DMS53 treated with DMSO at 0.1 percent for 48 hours (cell line): ENCODE measurements around the gene PPP1R1B.
"Not testable (repeated sequence)": the region's sequence is repeated elsewhere in the genome, so short reads cannot be mapped to it uniquely, and the experiment has no call there.

ENCODE experiments used
- DNase-seq: peaks from one replicate; lab custom pipeline; 2025; ENCODE audit not compliant: unreplicated experiment; lab: John Stamatoyannopoulos, UW

PPP1R1B gene

DNA sequence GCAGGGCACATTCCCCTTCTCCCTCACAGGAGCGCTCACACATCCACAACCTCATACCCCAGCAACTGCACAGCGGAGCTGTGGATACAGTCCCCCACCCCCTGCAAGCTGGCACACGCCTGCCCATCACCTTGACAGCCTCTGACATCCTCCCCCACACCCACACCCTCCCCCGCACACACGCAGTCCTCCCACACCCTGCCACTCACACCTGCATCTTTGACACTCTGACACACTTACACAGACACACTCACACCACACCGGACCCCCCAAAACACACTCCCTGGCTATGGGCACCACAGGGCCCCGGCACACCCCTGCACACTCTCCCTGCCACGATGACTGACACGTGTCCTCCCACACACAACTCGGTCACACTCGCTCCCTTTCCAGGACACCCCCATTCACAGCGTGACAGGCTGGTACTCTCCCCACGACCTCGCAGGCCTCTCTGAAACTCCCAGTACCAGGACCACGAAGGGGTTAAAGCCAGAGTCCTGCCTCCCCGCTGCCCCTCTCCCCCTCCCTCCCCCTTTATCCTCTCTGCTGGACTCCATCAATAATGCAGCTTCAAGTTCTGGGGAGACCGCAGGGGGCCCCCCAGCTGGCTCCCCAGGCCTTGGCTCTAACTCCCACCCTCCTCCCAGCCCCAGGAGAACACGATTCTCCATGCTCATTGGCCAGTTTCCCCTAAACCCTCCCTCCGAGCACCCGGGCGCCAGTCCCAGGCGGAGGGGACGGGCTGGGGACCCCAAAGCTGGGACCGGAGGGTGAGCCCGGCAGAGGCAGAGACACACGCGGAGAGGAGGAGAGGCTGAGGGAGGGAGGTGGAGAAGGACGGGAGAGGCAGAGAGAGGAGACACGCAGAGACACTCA lies at the start of gene PPP1R1B:
Gene PPP1R1B (plus strand): TSS at position 782 of the 876 bp plus-strand sequence. CDS start 441 bp downstream, outside the sequence.
- no peak for DNase-seq

DNA sequence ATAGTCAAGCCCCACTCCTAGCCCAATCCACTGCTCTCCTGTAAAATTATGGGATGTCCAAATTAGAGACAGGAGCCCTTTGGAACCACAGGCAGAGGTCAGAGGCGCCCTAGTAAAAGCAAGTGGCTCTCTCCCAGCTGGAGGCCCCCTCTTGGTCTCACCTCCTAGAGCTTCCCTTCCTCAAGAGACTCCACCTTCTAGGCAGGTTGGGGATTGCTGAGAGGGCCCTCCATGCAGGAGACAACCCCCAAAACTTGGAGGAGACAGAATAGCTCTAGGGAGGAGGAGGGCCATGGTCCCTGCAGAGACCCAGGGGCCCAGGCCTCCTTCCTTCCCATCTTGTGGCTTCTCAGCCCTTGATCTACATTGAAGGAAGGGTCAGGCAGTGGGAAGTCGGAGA lies 48.5 kb upstream of the PPP1R1B start:
- DNase-seq = no peak

DNA sequence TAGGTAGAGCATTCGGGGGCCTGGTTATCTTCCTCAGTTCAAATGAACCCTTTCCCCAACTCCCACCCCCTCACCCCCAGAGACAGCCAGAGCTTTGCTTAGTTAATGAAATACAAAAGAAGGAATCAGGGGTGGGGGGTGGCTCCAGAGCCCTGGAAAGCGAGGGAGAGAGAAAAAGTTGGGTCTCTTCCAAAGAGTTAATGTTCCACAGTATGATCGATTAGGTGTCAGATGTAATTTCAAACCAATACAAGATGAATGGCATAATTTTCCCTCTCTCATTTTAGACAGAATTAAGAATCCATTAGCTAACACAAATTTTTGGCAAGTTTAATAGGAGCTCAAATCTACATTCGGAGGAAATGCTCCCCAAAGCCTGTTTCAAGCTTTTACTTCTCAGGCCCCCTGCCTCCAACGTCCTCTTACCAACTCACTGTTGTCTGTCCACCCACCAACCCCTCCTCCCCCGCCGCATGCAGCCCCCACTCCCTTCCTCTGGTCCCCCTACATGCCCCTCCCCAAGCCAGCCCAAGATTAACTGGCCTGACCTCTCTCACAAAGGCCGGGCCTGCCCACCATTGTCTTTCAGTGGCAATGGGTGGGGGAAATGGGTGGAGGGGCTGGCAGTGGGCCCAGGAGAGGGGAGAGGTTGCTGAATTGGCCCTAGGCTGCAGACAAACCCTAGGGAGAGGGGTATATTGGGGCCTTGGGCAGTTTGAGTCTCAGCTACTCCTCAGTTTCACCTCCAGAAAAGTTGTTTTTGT lies 47.3 kb upstream of the PPP1R1B start:
- no peak for DNase-seq

DNA sequence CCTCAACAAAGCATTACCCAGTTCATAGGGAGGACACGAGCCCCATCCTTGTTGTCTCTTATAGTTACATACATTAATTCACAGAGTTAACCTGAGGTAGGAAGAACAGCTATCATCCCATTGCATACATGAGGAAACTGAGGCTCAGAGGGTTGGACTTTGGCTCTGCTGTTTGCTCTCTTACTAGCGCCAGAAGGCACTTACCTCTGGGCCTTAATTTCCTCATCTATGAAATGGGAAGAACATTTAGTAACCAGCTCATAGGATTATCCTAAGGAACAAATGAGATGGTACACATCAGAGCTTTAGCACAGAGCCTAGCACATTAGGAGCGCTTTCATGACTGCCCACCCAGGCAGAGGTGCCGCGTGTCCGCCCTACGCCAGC lies 46.7 kb upstream of the PPP1R1B start:
- DNase-seq = no peak

DNA sequence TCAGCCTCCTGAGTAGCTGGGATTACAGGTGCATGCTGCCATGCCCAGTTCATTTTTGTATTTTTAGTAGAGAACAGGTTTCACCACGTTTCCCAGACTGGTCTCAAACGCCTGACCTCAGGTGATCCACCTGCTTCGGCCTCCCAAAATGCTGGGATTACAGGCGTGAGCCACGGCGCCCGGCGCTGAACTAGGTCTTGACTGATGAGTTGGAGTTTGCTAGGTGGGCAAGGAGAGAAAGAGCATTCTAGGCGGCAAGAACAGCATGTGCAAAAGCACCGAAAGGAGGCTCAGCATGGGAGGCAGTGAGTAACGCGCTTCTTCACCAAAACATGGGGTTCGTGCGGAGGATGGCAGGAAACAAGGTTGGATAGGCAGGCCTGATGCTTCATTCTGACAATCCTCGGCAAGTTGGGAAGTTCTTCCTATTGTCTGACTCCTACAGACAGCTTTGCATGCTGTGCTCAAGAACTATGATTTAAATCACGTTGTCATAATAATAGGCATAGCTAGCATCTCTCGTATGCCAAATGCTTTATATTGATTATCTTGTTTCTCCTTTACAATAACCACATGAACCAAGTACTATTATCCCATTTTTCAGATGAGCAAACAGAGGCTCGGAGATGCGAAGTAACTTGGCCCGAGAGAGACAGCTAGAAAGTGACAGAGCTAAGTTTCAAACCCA lies 45.5 kb upstream of the PPP1R1B start:
- DNase-seq = no peak

DNA sequence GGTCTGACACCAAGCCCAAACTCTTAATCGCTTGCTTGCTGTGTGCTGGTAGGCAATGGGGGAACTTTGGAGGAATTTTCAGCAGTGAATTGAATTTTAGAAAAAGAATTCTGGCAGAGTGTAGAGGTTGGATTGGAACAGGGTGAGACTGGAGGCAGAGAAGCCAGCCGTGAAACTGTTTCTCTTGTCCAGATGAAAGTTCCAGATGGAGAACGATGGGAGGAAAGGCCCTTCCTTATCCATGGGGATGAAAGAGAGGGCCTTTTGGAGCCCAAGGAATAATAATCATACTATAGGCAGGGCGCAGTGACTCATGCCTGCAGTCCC lies 45.0 kb upstream of the PPP1R1B start:
- DNase-seq = no peak

DNA sequence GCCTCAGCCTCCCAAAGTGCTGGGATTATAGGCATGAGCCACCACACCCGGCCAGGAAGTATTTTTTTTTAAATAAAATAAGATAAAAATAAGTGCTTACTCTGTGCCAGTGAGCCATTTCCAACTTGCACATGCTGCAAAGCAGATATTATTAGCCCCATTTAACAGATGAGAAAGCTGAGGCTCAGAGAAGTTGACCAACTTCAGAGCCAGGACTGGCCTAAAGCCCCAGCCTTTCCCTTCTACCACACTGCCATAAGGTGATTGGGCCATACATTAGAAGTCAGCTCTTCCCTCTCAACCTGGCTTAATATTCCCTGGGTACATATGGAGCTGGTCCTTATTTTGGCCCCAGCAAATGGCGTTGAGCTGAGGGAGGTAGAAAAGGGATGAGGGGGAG lies 44.1 kb upstream of the PPP1R1B start:
- no peak for DNase-seq

DNA sequence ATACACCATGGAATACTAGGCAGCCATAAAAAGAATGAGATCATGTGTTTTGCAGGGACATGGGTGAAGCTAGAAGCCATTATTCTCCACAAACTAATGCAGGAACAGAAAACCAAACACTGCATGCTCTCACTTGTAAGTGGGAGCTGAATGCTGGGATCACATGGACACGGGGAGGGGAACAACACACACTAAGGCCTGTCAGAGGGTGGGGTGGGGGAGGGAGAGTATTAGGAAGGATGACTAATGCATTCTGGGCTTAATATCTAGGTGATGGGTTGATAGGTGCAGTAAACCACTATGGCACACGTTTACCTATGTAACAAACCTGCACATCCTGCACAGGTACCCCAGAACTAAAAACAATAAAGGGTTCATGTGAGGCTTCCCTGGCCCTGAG lies 36.6 kb upstream of the PPP1R1B start:
- DNase-seq = not testable (repeated sequence)

DNA sequence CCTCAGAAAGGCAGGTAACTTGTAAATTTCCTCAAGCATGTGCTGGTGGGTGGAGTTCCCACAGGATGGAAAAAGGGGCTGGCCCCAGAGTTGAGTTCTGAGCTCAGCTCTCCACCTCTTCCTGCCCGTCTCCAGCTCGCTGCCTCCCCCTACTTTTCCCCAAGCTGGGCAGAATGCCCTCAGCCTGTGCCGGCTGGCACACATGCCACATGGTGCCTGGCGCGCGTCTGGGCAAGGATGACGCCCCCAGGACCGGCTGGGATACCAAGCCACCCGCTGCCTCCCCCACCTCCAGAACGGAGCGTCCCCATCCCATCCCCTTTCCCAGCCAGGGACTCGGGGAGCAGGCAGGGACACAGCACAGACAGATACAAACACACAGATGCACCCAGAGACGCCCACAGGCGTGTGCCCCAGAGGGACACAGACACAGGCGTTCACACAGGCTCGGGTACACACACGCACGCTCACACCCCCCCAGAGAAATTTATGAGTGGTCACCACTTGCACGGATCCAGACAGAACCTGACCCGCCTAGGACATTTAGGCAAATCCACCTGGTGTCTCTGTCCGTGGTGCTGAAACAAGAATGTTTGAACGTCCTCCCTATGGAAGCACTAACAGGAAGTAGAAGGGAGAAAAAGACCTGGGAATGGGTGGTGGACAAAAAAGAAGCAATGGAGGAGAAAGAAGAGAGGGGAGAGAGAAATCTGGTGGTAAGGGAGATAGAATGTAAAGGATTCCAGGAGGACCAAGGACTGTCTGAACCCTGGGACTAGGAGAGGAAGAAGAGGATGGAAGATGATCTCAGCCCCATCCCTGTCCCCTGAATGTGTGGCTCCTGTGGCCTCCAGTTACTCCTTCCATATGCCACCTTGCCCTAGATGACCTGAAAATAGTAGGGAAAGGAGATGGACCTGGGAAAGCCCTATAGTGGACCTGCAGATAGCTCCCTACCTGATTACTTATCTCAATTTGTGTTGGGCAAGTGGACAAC lies 34.5 kb upstream of the PPP1R1B start:
- DNase-seq = peak; percentile 34

DNA sequence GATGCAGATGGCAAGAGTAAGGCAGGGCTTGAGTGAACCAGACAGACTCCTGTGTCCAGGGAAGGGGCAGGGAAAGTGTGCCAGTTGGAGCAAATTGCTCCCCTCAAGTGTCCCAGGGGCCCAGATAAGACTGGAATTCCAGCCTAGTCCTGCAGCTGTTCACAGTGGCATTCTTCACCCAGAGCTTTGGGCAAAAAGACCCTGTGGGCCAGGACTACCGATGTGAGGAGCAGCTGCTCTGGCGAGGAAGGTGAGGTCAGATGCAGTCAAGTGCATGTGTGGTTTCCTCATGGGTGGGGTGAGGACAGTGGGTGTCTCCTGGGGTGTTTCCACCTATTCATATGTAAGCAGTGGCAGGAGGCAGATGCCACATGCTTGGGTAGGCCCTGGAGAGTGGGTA lies 33.4 kb upstream of the PPP1R1B start:
- DNase-seq = no peak

DNA sequence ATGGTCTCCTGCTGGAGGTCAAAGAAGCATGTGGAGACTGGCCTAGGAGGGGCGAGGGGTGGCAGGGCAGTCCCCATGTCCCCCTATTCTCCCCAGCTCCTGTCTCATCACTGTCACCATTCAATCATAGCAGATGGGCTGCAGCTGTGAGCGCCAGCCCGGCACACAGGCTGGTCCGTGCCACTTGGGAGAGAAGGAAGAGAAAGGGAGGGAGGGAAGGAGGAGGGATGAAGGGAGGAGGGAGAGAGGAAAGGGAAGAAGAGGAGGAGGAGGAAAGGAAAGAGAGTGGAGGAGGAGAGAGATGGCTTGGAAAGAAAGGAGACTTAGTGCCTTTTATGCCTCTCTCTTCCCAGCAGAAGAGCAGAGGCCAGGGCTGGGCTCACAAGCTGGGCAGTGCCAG lies 31.5 kb upstream of the PPP1R1B start:
- DNase-seq = no peak

DNA sequence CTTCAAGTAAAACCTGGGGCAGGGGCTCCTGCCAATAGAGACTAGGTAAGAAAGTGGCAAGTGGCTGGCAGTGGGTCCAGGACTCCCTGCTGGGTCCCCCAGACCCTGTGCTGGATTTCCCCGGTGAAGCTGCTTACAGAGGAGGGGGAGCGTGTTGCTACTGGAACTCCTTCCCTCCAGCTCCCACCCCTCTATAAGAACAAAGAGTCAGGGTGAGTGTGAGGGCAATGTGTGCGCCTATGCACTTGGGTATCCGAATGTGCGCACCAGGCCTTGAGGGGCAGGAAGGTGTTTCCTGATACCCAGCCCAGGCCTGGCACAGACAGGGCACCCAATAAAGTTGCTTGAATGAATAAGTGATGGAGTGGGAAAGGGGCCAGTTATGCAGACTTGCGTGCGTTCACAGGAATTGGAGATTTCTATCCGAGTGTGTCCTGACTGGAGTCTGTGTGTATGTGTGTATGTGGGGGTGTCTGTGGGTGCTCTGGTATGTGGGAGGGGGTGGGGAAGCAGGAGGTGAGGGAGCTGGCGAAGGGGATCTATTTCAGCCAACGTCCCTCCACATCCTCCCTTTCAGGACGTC lies 30.7 kb upstream of the PPP1R1B start:
- no peak for DNase-seq

DNA sequence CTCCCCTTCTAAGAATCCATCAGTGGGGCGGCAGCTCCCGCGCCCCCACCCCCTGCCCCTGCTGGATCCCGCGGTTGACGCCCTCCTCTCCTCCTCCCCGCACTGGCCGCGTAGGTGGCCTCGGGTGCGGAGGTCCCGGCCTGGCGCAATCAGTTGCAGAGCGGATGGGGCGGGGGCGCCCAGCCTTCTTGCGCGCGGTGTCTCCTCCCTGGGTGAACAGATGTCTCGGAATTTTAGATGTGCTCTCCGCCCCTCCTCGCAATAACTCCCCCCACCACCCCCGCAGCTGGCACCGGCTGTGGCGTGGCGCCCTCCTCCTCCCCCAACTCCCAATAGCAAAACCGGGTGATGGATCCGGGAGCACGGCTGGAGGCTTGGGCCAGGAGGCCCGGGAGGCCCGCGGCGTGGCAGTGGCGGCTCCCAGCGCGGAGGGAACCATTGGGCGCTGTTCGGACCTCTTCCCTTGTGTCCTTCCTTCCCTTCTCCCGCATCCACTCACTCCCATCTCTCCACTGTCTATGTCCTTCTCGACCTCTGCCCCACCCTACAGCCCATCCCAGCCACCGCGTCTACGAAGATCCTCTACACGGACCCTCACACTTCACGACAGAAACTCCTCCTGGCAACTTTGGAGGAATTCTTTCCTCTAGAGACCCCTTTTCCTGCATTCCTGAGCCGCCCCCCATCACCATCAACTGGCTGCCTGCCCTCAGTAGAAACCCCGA lies 30.0 kb upstream of the PPP1R1B start:
- no peak for DNase-seq

DNA sequence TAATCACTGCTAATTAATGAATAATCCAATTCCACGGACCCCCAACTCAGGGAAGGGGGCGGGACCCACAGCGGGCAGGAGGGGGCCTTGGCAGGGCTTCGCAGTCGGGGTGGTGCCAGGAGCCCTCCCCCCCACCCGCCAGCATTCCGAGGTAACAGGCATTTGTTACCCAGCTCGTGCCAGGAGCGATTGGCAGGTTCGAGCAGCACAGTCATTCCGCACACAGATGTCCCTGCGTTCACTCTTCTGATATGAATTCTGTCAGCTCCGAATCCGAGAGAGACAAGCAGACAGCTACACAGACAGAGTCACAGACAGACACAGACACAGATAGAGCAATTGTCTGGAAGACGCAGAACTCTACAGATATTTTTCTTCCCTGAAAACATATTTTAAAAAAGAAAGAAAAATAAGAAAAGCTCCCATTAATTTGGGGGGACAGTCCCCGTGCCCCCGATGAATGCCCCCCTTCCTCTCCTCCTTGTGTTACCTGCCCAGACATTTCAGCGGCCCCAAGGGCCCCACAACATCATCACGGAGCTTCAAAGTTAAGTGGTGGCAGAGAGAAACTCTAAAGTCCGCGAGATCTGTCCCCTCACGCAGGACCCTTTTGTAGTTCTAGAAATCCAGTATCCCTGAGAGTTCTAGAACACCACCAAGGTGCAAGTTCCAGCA lies 29.2 kb upstream of the PPP1R1B start:
- no peak for DNase-seq

DNA sequence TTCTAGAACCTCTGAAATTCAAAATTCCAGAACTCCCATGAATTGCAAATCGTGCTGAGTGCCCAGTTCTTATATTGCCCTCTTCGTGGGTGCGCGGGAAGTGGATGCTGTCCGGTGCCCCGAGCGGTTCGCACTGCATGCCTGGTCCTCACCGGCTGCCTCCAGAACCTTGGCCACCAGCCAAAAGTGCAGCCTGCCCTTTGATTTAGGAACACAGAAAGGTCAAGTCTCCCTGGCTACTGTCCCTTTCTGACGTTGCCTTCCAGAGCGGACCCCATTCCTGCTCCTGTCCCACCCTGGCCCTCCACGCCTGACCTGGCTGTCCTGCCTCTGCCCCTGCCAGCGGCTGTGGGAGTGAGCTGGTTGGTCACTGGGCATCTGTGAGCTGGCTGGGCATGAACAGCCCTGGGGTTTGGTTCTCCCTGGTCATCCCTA lies 28.7 kb upstream of the PPP1R1B start:
- DNase-seq = no peak

DNA sequence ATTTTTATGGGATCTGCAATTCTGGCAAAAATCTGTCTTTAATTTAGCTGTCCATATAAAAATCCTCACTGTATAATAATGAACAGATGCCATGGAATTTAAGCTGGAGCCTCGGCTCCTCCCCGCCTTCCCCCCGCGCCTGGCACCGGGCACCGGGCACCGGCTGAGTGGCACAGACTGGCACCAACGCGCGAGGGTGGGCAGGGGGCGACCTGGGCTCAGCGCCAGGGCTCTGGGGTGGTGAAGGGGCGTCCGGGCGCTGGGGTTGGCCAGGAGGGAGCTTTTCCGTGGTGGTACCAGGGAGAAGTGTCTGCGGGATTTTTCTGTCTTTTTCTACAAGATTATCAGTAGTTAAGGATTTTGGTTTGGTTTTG lies 28.1 kb upstream of the PPP1R1B start:
- no peak for DNase-seq

DNA sequence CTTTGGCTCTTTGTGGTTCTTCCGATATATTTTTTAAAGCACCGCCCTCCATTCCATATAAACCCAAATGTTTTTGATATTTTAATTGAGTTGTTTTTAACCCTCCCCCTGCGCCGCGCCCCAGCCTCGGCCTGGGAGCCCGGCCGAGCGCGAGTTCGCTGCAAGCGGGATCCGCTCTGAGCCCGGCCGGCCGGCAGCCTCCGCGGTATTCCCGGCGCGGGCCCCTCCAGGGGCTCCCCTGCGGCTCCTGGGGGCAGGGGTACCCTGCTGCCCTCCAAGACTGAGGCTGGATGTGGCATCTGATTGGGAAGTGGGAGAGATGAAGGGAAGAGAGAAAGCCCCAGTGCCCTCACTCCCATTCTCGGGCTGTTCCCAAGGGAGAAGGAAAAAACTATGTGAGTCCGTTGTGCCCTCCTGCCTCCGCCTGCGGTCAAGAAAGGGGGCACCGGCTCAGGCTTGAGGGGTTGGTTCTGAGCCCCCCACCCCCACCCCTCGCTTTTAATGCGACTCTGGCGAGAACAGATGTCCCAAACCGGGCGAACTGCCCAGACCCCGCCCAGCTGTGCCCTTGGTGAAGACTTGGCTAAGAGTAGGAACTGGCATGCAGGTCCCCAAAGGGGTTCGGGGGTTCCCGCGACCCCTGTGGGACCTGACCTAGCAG lies 27.6 kb upstream of the PPP1R1B start:
- DNase-seq = no peak

DNA sequence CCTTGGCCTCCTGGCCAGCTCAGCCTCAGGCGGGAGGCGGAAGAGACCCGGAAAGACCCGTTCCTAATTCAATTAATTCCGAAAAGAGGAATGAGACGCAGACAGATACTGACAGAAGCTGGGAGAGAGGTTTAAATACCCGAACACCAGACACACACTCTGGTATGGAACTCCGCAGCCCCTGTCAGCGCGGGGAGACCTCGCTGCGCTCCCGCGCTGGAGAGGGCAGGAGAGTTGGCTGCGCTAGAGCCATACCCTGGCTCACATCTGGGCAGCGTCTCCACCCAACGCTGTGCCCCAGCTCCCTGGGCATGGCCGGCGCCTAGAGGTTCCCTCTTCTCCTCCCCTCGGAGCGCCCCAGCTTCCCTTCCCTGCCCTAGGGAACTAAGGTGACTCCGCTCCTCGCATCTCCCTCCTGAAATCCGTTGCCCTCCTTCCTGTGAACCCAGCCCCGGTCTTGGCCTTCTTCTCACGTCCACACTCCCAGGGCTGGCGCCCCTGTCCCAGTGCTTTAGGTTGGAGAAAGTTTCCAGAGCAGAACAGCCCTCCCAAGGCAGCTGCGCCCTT lies 27.0 kb upstream of the PPP1R1B start:
- DNase-seq = no peak
